HPDE6-E6E7 (cell line): Measurements from ENCODE around the gene HAP1.
A peak's percentile ranks its signal among the peaks of the same experiment; 100 is the strongest.
"Not testable (repeated sequence)": the region's sequence is repeated elsewhere in the genome, so short reads cannot be mapped to it uniquely, and the experiment has no call there.

Source experiments
- DNase-seq: peaks from one replicate; pipeline ENCODE4 v3.0.0; 2011; ENCODE audit warnings: missing footprints; ENCODE audit errors: extremely low spot score

HAP1 gene

GRCh38 chr17:41734139-41734948 is at the start of gene HAP1:
TSS of gene HAP1 (minus strand) at chr17:41734643. CDS start at chr17:41734634, 9 bp downstream.
- DNase-seq: peak; percentile 53

GRCh38 chr17:41782142-41782541 is 47.7 kb upstream of the HAP1 start:
- no peak for DNase-seq

- DNase-seq: no peak
Observed at GRCh38 chr17:41781404-41782110, 47.1 kb upstream of the HAP1 start.

GRCh38 chr17:41779954-41780353 is 45.5 kb upstream of the HAP1 start:
- no peak for DNase-seq

- no peak for DNase-seq
Observed at GRCh38 chr17:41777574-41778188, 43.2 kb upstream of the HAP1 start.

- DNase-seq: no peak
Observed at GRCh38 chr17:41777157-41777573, 42.7 kb upstream of the HAP1 start.

GRCh38 chr17:41776262-41776900 is 41.9 kb upstream of the HAP1 start:
- DNase-seq: not testable (repeated sequence)

- DNase-seq: peak; percentile 42
Observed at GRCh38 chr17:41775394-41776226, 41.2 kb upstream of the HAP1 start.

GRCh38 chr17:41773731-41774193 is 39.3 kb upstream of the HAP1 start:
- no peak for DNase-seq

- DNase-seq: peak; percentile 96
Observed at GRCh38 chr17:41773190-41773588, 38.7 kb upstream of the HAP1 start.

- no peak for DNase-seq
Observed at GRCh38 chr17:41772586-41773189, 38.2 kb upstream of the HAP1 start.

GRCh38 chr17:41772218-41772585 is 37.8 kb upstream of the HAP1 start:
- DNase-seq: peak; percentile 80

GRCh38 chr17:41771389-41772206 is 37.2 kb upstream of the HAP1 start:
- DNase-seq: no peak

- DNase-seq: no peak
Observed at GRCh38 chr17:41769985-41770384, 35.5 kb upstream of the HAP1 start.

GRCh38 chr17:41769346-41769862 is 35.0 kb upstream of the HAP1 start:
- DNase-seq: no peak

GRCh38 chr17:41768682-41769288 is 34.3 kb upstream of the HAP1 start:
- DNase-seq: no peak

GRCh38 chr17:41767324-41768042 is 33.0 kb upstream of the HAP1 start:
- DNase-seq: no peak

- no peak for DNase-seq
Observed at GRCh38 chr17:41766135-41766534, 31.7 kb upstream of the HAP1 start.

GRCh38 chr17:41763327-41763726 is 28.9 kb upstream of the HAP1 start:
- no peak for DNase-seq
